ENCODE results near the gene SLC11A2. TPM values are rescaled to one million over a fixed set of nuclear protein-coding genes. Genes with fewer than 3 reads are reported as not detected.

SLC11A2 gene
- total and polyA plus RNA-seq, 2 of the 4 experiments (the other 2 are of a cell fraction), result 28.0 to 45.3 TPM

DNA sequence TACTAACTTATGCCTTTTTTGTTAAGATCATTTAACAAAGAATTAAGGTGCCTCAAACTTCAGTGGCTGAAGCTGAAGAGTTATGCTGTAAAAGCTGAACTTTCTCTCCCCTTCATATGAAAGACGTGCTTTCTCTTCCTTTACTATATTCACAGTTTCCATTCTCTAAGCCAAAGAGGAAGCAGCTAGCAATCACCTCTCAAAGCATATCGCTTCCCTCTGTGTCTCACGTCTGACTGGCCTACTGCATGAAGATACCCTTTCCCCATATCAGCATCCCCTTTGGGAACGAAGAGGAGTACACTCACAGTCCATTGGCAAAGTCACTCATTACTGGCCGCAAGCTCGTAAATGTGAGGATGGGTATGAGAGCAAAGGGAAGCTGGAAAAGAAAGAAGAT, 34.9 kb downstream of the SLC11A2 start:
- DNase-seq (no peak), ATAC-seq (ENCODE audit: low read depth) (no peak)
- WGBS, 2 experiments (ENCODE audit: extremely low coverage in 2 of 2, insufficient read length in 1 of 2), result no CpG with 5 or more reads among the region's 6 CpGs
- Histone ChIP-seq H4K8ac (ENCODE audit: low read depth in 2 of 2, low read length in 2 of 2) (no peak overlapping the region), H3K27ac (ENCODE audit: insufficient read depth, low read length) (no peak overlapping the region), H2BK120ac (ENCODE audit: low read depth, low read length) (no peak overlapping the region), H3K9me3 (ENCODE audit: control insufficient read depth, insufficient read depth, low read length) (no peaks in the 10 kb centered on the region), H2AK5ac (ENCODE audit: low read depth, low read length) (no peak overlapping the region), H3K9ac (ENCODE audit: low read depth, low read length) (no peak overlapping the region), H4K20me1 (ENCODE audit: insufficient read depth, low read length) (0 out of 2 replicates have a peak, but pooled peaks cover 3% of the 10 kb centered on the region), H3K9me1 (ENCODE audit: insufficient read depth, low read length) (peaks cover 4% of the 10 kb centered on the region; the same call in 1 of the 2 replicates), H2AFZ (replicated peaks; ENCODE audit: low read length, poor library complexity) (no peak overlapping the region), H3K4ac (ENCODE audit: low read depth, low read length) (no peak overlapping the region), H3K56ac (ENCODE audit: extremely low read depth, insufficient read depth, low read length) (no peak overlapping the region), H4K91ac (ENCODE audit: insufficient read depth, low read depth, low read length) (no peak overlapping the region), H3K4me2 (ENCODE audit: low read depth, low read length) (no peak overlapping the region), H3K4me3 (ENCODE audit: insufficient read depth, low read depth, low read length) (no peak overlapping the region), H3K27me3 (ENCODE audit: control insufficient read depth, insufficient read depth, low read length) (no peaks in the 10 kb centered on the region), H3K79me1 (ENCODE audit: low read depth in 1 of 2, low read length in 2 of 2) (no peaks in the 10 kb centered on the region; a peak in 2 of 4 replicates), H2BK15ac (ENCODE audit: low read depth, low read length) (no peak overlapping the region), H3K18ac (ENCODE audit: low read depth, low read length) (no peak overlapping the region), H2AK9ac (replicated peaks; ENCODE audit: low read depth, low read length, poor library complexity) (no peak overlapping the region), H3K4me1 (ENCODE audit: control insufficient read depth, insufficient read depth, low read length) (peaks cover 5% of the 10 kb centered on the region; the same call in 1 of the 2 replicates), H3K14ac (replicated peaks; ENCODE audit: low read depth, low read length) (no peak overlapping the region), H2BK5ac (ENCODE audit: low read depth, low read length, poor library complexity, severe bottlenecking) (no peak overlapping the region), H3K23ac (ENCODE audit: low read depth, low read length) (no peak overlapping the region), H2BK20ac (ENCODE audit: low read depth, low read length) (no peak overlapping the region), H4K5ac (ENCODE audit: low read depth, low read length) (no peak overlapping the region), H3K36me3 (ENCODE audit: control insufficient read depth, insufficient read depth, low read length) (peaks cover 44% of the 10 kb centered on the region)
- no TSS peak for BruUV-seq (replicated peaks)
- TF ChIP-seq RFX5 (IDR thresholded peaks at IDR 0.05; ENCODE audit: low read depth, low read length) (no peak), RCOR1 (IDR thresholded peaks at IDR 0.05; ENCODE audit: insufficient replicate concordance, low read length) (no peak), SMC3 (IDR thresholded peaks at IDR 0.05; ENCODE audit: low read depth, low read length) (no peak), MAZ (IDR thresholded peaks at IDR 0.05; ENCODE audit: borderline replicate concordance, low read depth, low read length) (no peak), CEBPB (IDR thresholded peaks at IDR 0.05; ENCODE audit: low read depth, low read length) (no peak), MAFK (IDR thresholded peaks at IDR 0.05; ENCODE audit: low read depth, low read length) (no peak), CHD1 (IDR thresholded peaks at IDR 0.05; ENCODE audit: low read depth, low read length) (no peak), MXI1 (IDR thresholded peaks at IDR 0.05; ENCODE audit: borderline replicate concordance, low read depth, low read length) (no peak), POLR2A (IDR thresholded peaks at IDR 0.05; ENCODE audit: low read depth, low read length) (no peak), FOS (IDR thresholded peaks at IDR 0.05; ENCODE audit: low read depth, low read length) (no peak), ELK1 (IDR thresholded peaks at IDR 0.05; ENCODE audit: borderline replicate concordance, low read depth, low read length) (no peak), NFE2L2 (IDR thresholded peaks at IDR 0.05; ENCODE audit: low read depth, low read length) (no peak), BHLHE40 (IDR thresholded peaks at IDR 0.05; ENCODE audit: low read depth, low read length) (no peak), RAD21 (IDR thresholded peaks at IDR 0.05; ENCODE audit: low read length) (no peak)
- TF ChIP-seq, protein P1, sequence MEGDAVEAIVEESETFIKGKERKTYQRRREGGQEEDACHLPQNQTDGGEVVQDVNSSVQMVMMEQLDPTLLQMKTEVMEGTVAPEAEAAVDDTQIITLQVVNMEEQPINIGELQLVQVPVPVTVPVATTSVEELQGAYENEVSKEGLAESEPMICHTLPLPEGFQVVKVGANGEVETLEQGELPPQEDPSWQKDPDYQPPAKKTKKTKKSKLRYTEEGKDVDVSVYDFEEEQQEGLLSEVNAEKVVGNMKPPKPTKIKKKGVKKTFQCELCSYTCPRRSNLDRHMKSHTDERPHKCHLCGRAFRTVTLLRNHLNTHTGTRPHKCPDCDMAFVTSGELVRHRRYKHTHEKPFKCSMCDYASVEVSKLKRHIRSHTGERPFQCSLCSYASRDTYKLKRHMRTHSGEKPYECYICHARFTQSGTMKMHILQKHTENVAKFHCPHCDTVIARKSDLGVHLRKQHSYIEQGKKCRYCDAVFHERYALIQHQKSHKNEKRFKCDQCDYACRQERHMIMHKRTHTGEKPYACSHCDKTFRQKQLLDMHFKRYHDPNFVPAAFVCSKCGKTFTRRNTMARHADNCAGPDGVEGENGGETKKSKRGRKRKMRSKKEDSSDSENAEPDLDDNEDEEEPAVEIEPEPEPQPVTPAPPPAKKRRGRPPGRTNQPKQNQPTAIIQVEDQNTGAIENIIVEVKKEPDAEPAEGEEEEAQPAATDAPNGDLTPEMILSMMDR (conservative IDR thresholded peaks at IDR 0.05; ENCODE audit: low read depth, low read length), result no peak
- TF ChIP-seq, protein P2, sequence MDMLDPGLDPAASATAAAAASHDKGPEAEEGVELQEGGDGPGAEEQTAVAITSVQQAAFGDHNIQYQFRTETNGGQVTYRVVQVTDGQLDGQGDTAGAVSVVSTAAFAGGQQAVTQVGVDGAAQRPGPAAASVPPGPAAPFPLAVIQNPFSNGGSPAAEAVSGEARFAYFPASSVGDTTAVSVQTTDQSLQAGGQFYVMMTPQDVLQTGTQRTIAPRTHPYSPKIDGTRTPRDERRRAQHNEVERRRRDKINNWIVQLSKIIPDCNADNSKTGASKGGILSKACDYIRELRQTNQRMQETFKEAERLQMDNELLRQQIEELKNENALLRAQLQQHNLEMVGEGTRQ (IDR thresholded peaks at IDR 0.05; ENCODE audit: low read depth, low read length), result no peak
- intact Hi-C loops (cut with micrococcal nuclease), result no loop called here
- dilution Hi-C loops (cut with HindIII; ENCODE audit: low sequenced_read_pairs, unreplicated experiment), result no loop called here
- ChIA-PET CTCF (interaction anchor here (0.5 kb wide), 1 partner anchor 226 kb away, joined by 3 read pairs; no protein-coding TSS in a partner anchor), POLR2A (ENCODE audit: unreplicated experiment) (no interaction called here)
- in situ Hi-C loops (cut with MboI; ENCODE audit: low sequenced_read_pairs), result loop anchor here (25.0 kb wide), 1 partner anchor 504 kb away; no protein-coding TSS in a partner anchor
